H1 (cell line): ENCODE results near the gene WDR4. TPM values are rescaled to one million over a fixed set of nuclear protein-coding genes. Genes with fewer than 3 reads are reported as not detected.

ENCODE experiments used
- ASH2L ChIP-seq: fragments of 200-600, 300-600 bp; sonication (generic); IDR thresholded peaks from one replicate; pipeline ENCODE4 v1.7.1; 2017; ENCODE audit warnings: low read length
- CEBPB ChIP-seq: IDR thresholded peaks from 2 replicates; pipeline ENCODE4 v1.6.1; 2012; ENCODE audit warnings: low read depth, low read length
- CREB1 ChIP-seq: IDR thresholded peaks from 2 replicates; pipeline ENCODE4 v1.6.1; 2012; ENCODE audit warnings: inconsistent platforms
- CTBP2 ChIP-seq: IDR thresholded peaks from 2 replicates; pipeline ENCODE4 v1.7.0; 2011; ENCODE audit warnings: borderline replicate concordance, mild to moderate bottlenecking, moderate library complexity, mixed read lengths, low read length; ENCODE audit not compliant: insufficient read depth, insufficient read length
- EP300 ChIP-seq, 2 experiments: IDR thresholded peaks; 1 replicate in 1 of 2; 2 replicates in 1 of 2; pipeline ENCODE4 v1.6.1; 2011 to 2012; ENCODE audit warnings: low read depth in 2 of 2, low read length in 2 of 2, mild to moderate bottlenecking in 2 of 2, borderline replicate concordance in 1 of 2, inconsistent platforms in 1 of 2, moderate library complexity in 1 of 2
- EZH2 ChIP-seq: fragments of 200-600 bp; sonication (generic); IDR thresholded peaks from 2 replicates; pipeline ENCODE4 v1.7.1; 2012; ENCODE audit warnings: low read depth, mild to moderate bottlenecking, moderate library complexity, low read length, inconsistent platforms; ENCODE audit not compliant: severe bottlenecking
- GABPA ChIP-seq: IDR thresholded peaks from 2 replicates; pipeline ENCODE4 v1.6.1; 2011; ENCODE audit warnings: mild to moderate bottlenecking, low read length, moderate library complexity, borderline replicate concordance; ENCODE audit not compliant: insufficient read depth
- JUND ChIP-seq: IDR thresholded peaks from 2 replicates; pipeline ENCODE4 v1.6.1; 2011; ENCODE audit warnings: mild to moderate bottlenecking, improper control_type of control experiment, low read length
- NRF1 ChIP-seq: IDR thresholded peaks from 2 replicates; pipeline ENCODE4 v1.6.1; 2011; ENCODE audit warnings: mild to moderate bottlenecking, low read depth, low read length, improper control_type of control experiment
- POLR2AphosphoS5 ChIP-seq: IDR thresholded peaks from 2 replicates; pipeline ENCODE4 v1.6.1; 2011; ENCODE audit warnings: low read depth, low read length
- RFX5 ChIP-seq: IDR thresholded peaks from 2 replicates; pipeline ENCODE4 v1.6.1; 2011; ENCODE audit warnings: low read depth, low read length, improper control_type of control experiment, borderline replicate concordance
- SAP30 ChIP-seq: fragments of 300-600 bp; sonication (generic); IDR thresholded peaks from 2 replicates; pipeline ENCODE4 v1.7.1; 2012; ENCODE audit warnings: low read length, moderate library complexity, mild to moderate bottlenecking, inconsistent platforms; ENCODE audit not compliant: insufficient read depth, insufficient replicate concordance
- SIX5 ChIP-seq: IDR thresholded peaks from 2 replicates; pipeline ENCODE4 v1.6.1; 2011; ENCODE audit warnings: mild to moderate bottlenecking, low read depth, low read length
- SP4 ChIP-seq: IDR thresholded peaks from 2 replicates; pipeline ENCODE4 v1.6.1; 2012; ENCODE audit warnings: low read length, inconsistent platforms
- TAF1 ChIP-seq: IDR thresholded peaks from 2 replicates; pipeline ENCODE4 v1.6.1; 2011; ENCODE audit warnings: mild to moderate bottlenecking, low read depth, low read length
- TBP ChIP-seq: IDR thresholded peaks from 2 replicates; pipeline ENCODE4 v1.6.1; 2011; ENCODE audit warnings: low read depth, low read length, improper control_type of control experiment
- YY1 ChIP-seq: IDR thresholded peaks from 2 replicates; pipeline ENCODE4 v1.6.1; 2011; ENCODE audit warnings: low read depth, mild to moderate bottlenecking, low read length
- polyA plus RNA-seq, 7 experiments: library from polyadenylated mRNA; depleted of rRNA in 3 of 7; stranded (reverse) in 5 of 7; unstranded in 2 of 7; fragments of >200 nt in 5 of 7; fragments of 200-250 nt in 2 of 7; gene quantifications; 1 replicate in 5 of 7; 2 replicates in 1 of 7; 4 replicates in 1 of 7; pipeline versions ENCODE4 v1.2.1 to v1.2.3, GENCODE V29; 2011 to 2013; ENCODE audit warnings: missing spikeins in 2 of 7, mixed read lengths in 2 of 7
- total RNA-seq: library from RNA; stranded (reverse); fragmentation: NEBNext Ultra II Directional; extraction: Animal tissue kit (Norgen Biotek cat#: 25700); gene quantifications from 2 replicates; pipeline ENCODE4 v1.2.1, GENCODE V29; 2021
- TF ChIP-seq, protein P1 (sequence below): IDR thresholded peaks from 2 replicates; pipeline ENCODE4 v1.6.1; 2012; ENCODE audit warnings: inconsistent platforms
- TF ChIP-seq, protein P2 (sequence below), 3 experiments: IDR thresholded peaks; 1 replicate in 2 of 3; 2 replicates in 1 of 3; pipeline versions ENCODE4 v1.5.1 to v1.6.1; 2011; ENCODE audit warnings: low read length in 3 of 3, mild to moderate bottlenecking in 3 of 3, inconsistent platforms in 2 of 3, low read depth in 1 of 3, moderate library complexity in 1 of 3; ENCODE audit not compliant: insufficient read depth in 1 of 3; ENCODE audit errors: control extremely low read depth in 1 of 3

Gene WDR4
- total and polyA plus RNA-seq, 2 of the 8 experiments (the other 6 are each of a cell fraction or from before 2014, with no cell fraction given) = 28.9 to 47.8 TPM

DNA sequence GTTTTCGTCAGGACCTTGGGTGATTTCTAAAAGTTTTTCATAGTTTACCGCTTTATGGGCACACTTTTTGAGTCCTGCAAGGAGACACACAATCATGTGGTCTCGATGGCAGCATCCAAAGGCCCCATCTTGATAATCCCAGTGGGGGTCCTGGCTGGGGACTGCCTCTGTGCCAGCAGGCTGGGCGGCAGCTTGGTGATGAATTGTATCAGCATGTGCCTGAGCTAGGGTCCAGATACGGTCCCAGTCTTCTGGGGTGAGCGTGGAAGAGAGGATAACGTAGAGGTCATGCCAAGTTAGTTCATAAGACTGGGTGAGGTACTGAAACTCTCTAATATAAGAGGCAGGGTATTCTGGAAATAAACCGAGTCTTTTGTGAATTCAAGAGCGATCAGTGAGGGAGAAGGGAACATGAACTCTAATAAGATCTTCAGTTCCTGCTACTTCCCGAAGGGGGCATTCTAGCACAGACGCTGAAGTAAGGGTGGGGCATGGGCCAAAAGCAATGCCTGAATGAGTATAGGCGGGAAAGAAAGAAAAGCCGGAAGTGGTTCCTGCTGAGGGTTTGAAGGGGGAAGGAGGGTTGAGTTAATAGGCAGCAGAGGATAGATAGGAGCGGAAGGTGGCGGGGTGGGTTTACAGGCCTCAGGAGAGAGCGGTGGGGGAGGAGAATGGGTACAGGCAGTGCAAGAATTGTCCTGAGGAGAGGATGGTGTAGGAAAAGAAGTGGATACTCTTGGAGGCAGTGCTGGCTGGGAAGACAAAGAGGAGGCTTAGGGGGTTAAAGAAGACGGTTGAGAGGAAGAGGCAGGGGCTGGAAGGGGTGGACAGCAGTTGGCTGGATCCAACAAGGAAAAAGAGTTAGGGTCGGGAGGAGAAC lies 44.5 kb upstream of the WDR4 start (continued):
- peak; percentile 85; the same call in 1 of the 2 replicates for TF ChIP-seq SP4
- peak in 1 of 2 experiments; percentile 66; a peak in 2 of 3 replicates for TF ChIP-seq EP300 (IDR thresholded peaks at IDR 0.05; ENCODE audit: borderline replicate concordance in 1 of 2, low read depth in 2 of 2, low read length in 2 of 2)
- TF ChIP-seq NRF1 = no peak
- TF ChIP-seq YY1 = peak; percentile 39; the same call in 1 of the 2 replicates
- TF ChIP-seq EZH2 = no peak
- peak; percentile 35; the same call in 1 of the 2 replicates for TF ChIP-seq CREB1
- peak; percentile 76; the same call in 1 of the 2 replicates for TF ChIP-seq TAF1
- TF ChIP-seq, protein P1, sequence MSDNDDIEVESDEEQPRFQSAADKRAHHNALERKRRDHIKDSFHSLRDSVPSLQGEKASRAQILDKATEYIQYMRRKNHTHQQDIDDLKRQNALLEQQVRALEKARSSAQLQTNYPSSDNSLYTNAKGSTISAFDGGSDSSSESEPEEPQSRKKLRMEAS = peak; percentile 67
- no peak for TF ChIP-seq RFX5
- TF ChIP-seq GABPA = peak; percentile 31; the same call in 1 of the 2 replicates
- TF ChIP-seq ASH2L = peak; percentile 65
- no peak for TF ChIP-seq CEBPB
- TF ChIP-seq TBP = peak; percentile 37; the same call in 1 of the 2 replicates
- TF ChIP-seq SAP30 = no peak
- TF ChIP-seq CTBP2 = no peak
- no peak for TF ChIP-seq SIX5
- peak; percentile 70; the same call in 1 of the 2 replicates for TF ChIP-seq POLR2AphosphoS5
- TF ChIP-seq, protein P2, sequence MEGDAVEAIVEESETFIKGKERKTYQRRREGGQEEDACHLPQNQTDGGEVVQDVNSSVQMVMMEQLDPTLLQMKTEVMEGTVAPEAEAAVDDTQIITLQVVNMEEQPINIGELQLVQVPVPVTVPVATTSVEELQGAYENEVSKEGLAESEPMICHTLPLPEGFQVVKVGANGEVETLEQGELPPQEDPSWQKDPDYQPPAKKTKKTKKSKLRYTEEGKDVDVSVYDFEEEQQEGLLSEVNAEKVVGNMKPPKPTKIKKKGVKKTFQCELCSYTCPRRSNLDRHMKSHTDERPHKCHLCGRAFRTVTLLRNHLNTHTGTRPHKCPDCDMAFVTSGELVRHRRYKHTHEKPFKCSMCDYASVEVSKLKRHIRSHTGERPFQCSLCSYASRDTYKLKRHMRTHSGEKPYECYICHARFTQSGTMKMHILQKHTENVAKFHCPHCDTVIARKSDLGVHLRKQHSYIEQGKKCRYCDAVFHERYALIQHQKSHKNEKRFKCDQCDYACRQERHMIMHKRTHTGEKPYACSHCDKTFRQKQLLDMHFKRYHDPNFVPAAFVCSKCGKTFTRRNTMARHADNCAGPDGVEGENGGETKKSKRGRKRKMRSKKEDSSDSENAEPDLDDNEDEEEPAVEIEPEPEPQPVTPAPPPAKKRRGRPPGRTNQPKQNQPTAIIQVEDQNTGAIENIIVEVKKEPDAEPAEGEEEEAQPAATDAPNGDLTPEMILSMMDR (IDR thresholded peaks at IDR 0.05; ENCODE audit: control extremely low read depth in 1 of 3, insufficient read depth in 1 of 3, low read depth in 1 of 3, low read length in 3 of 3) = peak; percentile 47 to 77 (median 68)
- 0 out of 2 replicates have a peak, but pooled peaks have one; percentile 5 for TF ChIP-seq JUND
